ENCODE data around the gene RASSF7.

DNA sequence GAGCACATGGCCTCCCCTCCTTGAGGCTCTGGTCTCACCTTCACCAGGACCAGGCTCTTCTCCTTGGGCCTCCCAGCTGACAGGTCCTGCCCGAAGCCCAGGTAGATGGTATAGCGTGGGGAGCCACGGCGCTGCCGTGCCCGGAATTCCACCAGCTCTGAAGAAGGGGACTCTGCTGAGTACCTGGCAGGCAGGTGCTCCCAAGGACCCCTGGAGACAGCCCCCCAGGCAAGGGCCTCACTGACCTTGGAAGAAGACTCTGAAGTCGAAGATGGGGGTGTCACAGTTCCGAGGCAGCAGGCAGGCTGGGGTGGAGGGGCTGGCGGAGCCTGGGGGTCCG lies 52.2 kb downstream of the RASSF7 start:
- TF ChIP-seq, protein P1, sequence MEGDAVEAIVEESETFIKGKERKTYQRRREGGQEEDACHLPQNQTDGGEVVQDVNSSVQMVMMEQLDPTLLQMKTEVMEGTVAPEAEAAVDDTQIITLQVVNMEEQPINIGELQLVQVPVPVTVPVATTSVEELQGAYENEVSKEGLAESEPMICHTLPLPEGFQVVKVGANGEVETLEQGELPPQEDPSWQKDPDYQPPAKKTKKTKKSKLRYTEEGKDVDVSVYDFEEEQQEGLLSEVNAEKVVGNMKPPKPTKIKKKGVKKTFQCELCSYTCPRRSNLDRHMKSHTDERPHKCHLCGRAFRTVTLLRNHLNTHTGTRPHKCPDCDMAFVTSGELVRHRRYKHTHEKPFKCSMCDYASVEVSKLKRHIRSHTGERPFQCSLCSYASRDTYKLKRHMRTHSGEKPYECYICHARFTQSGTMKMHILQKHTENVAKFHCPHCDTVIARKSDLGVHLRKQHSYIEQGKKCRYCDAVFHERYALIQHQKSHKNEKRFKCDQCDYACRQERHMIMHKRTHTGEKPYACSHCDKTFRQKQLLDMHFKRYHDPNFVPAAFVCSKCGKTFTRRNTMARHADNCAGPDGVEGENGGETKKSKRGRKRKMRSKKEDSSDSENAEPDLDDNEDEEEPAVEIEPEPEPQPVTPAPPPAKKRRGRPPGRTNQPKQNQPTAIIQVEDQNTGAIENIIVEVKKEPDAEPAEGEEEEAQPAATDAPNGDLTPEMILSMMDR (IDR thresholded peaks at IDR 0.05) = no peak
- no peak for TF ChIP-seq EZH2 (IDR thresholded peaks at IDR 0.05)
